Body of pancreas (tissue), 4 donors: ENCODE measurements around the gene NOVA2.
A peak's percentile ranks its signal among the peaks of the same experiment; 100 is the strongest.

Source experiments
- CTCF ChIP-seq, 7 experiments: fragments of 450-650 bp in 4 of 7; fragments of 200-600 bp in 3 of 7; sonication (generic) in 3 of 7; IDR thresholded peaks; one replicate each; pipeline ENCODE4 v1.5.1; 2016 to 2019; ENCODE audit warnings: antibody characterized with exemption in 7 of 7
- POLR2A ChIP-seq, 3 donors: fragments of 450-650 bp; IDR thresholded peaks; one replicate each; pipeline ENCODE4 v1.6.1; 2016; ENCODE audit warnings: antibody characterized with exemption in 3 of 3, mild to moderate bottlenecking in 2 of 3

GRCh38 chr19:45885556-45886426 lies 87.9 kb downstream of the NOVA2 start, which contains the start of gene IRF2BP1:
- TF ChIP-seq CTCF (IDR thresholded peaks at IDR 0.05) (peak in 2 of 7 experiments; percentile 12 to 32), POLR2A (IDR thresholded peaks at IDR 0.05) (peak in 2 of 3 donors; percentile 46 to 55)
